ENCODE measurements around the gene DGKQ.

GRCh38 chr4:914531-914930 is 58.8 kb downstream of the DGKQ start:
- TF ChIP-seq MAX (IDR thresholded peaks at IDR 0.05) (no peak), POLR2A (IDR thresholded peaks at IDR 0.05; ENCODE audit: low read length) (no peak), CTCF (IDR thresholded peaks at IDR 0.05) (no peak), ZSCAN20 (CRISPR knock-in tag; IDR thresholded peaks at IDR 0.05) (no peak), RFX5 (IDR thresholded peaks at IDR 0.05) (no peak), EP300 (IDR thresholded peaks at IDR 0.05) (no peak), USF2 (IDR thresholded peaks at IDR 0.05) (no peak), HOXA7 (CRISPR knock-in tag; IDR thresholded peaks at IDR 0.05) (no peak), CEBPB (IDR thresholded peaks at IDR 0.05) (no peak), RAD21 (conservative IDR thresholded peaks at IDR 0.05 in 1 of 2, IDR thresholded peaks at IDR 0.05 in 1 of 2) (no peak), SREBF2 (IDR thresholded peaks at IDR 0.05) (no peak), ESRRA (IDR thresholded peaks at IDR 0.05; ENCODE audit: borderline replicate concordance, low read length) (no peak), JUN (IDR thresholded peaks at IDR 0.05) (no peak)

Measured in A549 (cell line).